Measurements from ENCODE around the gene TMEM44. TPM values are rescaled to one million over a fixed set of nuclear protein-coding genes. Genes with fewer than 3 reads are reported as not detected.

TMEM44 gene
- total RNA-seq, 1 donor from 2014 or later: 10.4 TPM

DNA sequence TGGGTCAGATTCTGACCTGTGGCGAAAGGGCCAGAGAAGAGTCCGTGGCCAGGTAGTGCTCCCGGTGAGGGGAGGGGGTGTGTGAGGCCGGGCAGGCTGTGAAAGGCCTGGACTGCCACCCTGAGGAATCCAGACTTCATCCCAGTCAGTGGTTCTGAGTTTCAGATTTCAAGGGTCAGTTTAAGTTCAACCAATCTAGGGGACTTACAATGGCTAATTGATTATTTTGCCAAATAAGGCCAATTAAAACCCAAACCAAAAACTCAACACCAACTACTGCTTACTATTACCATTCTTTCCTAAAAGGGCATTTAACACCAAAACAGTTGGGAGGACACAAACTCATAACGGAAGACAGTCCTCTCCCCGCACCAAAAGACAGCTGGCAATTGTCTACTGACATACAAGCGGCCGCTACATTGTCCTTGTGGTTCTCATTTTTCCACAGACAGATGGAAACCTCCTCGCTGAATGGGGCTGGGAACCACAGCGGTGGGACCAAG is 30.5 kb downstream of the TMEM44 start:
- no peaks in the 10 kb centered on the region for H3F3A ChIP-seq (ENCODE audit: low read depth)
- Mint-ChIP-seq H3K9me3 (no peaks in the 10 kb centered on the region), H3K27ac (no peak overlapping the region), H3K36me3 (peaks cover 14% of the 10 kb centered on the region), H3K4me3 (no peak overlapping the region), H3K27me3 (ENCODE audit: insufficient read depth, low read depth) (peaks cover 2% of the 10 kb centered on the region), H3K4me1 (no peaks in the 10 kb centered on the region)
- H3K36me3 ChIP-seq: no peaks in the 10 kb centered on the region
- no peaks in the 10 kb centered on the region for H3K9me3 ChIP-seq (ENCODE audit: low read depth)
- no peaks in the 10 kb centered on the region for H4K20me1 ChIP-seq (ENCODE audit: low read depth)
- H3K27me3 ChIP-seq: no peaks in the 10 kb centered on the region
- no peaks in the 10 kb centered on the region for H3K4me1 ChIP-seq
- no peaks in the 10 kb centered on the region for H3K79me2 ChIP-seq (ENCODE audit: low read depth)
- H2AFZ ChIP-seq (replicated peaks): no peak overlapping the region
- TF ChIP-seq EZH2 (IDR thresholded peaks at IDR 0.05) (no peak), EZH2phosphoT487 (IDR thresholded peaks at IDR 0.05) (no peak)
- TF ChIP-seq, protein P1, sequence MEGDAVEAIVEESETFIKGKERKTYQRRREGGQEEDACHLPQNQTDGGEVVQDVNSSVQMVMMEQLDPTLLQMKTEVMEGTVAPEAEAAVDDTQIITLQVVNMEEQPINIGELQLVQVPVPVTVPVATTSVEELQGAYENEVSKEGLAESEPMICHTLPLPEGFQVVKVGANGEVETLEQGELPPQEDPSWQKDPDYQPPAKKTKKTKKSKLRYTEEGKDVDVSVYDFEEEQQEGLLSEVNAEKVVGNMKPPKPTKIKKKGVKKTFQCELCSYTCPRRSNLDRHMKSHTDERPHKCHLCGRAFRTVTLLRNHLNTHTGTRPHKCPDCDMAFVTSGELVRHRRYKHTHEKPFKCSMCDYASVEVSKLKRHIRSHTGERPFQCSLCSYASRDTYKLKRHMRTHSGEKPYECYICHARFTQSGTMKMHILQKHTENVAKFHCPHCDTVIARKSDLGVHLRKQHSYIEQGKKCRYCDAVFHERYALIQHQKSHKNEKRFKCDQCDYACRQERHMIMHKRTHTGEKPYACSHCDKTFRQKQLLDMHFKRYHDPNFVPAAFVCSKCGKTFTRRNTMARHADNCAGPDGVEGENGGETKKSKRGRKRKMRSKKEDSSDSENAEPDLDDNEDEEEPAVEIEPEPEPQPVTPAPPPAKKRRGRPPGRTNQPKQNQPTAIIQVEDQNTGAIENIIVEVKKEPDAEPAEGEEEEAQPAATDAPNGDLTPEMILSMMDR (IDR thresholded peaks at IDR 0.05): no peak
- H3K9ac ChIP-seq: no peak overlapping the region
- no peak overlapping the region for H3K4me2 ChIP-seq
- no peak overlapping the region for H3K4me3 ChIP-seq
- no peak for DNase-seq (ENCODE audit: low spot score)
- no peak overlapping the region for H3K27ac ChIP-seq

GRCh38 chr3:194598771-194599557 is 34.3 kb downstream of the TMEM44 start:
- no peak overlapping the region for H3K27ac ChIP-seq
- Mint-ChIP-seq H3K9me3 (no peaks in the 10 kb centered on the region), H3K27ac (peak overlapping the region; percentile 54), H3K4me1 (no peaks in the 10 kb centered on the region), H3K27me3 (ENCODE audit: insufficient read depth, low read depth) (peaks cover 5% of the 10 kb centered on the region), H3K36me3 (peaks cover 10% of the 10 kb centered on the region), H3K4me3 (no peak overlapping the region)
- H3K4me2 ChIP-seq: no peak overlapping the region
- no peaks in the 10 kb centered on the region for H3K36me3 ChIP-seq
- H3K9me3 ChIP-seq (ENCODE audit: low read depth): no peaks in the 10 kb centered on the region
- H4K20me1 ChIP-seq (ENCODE audit: low read depth): no peaks in the 10 kb centered on the region
- no peaks in the 10 kb centered on the region for H3K27me3 ChIP-seq
- TF ChIP-seq, protein P1 (IDR thresholded peaks at IDR 0.05): no peak
- H3F3A ChIP-seq (ENCODE audit: low read depth): no peaks in the 10 kb centered on the region
- H3K4me3 ChIP-seq: no peak overlapping the region
- no peak for DNase-seq (ENCODE audit: low spot score)
- H3K4me1 ChIP-seq: no peaks in the 10 kb centered on the region
- no peaks in the 10 kb centered on the region for H3K79me2 ChIP-seq (ENCODE audit: low read depth)
- no peak overlapping the region for H3K9ac ChIP-seq
- no peak overlapping the region for H2AFZ ChIP-seq (replicated peaks)

DNA sequence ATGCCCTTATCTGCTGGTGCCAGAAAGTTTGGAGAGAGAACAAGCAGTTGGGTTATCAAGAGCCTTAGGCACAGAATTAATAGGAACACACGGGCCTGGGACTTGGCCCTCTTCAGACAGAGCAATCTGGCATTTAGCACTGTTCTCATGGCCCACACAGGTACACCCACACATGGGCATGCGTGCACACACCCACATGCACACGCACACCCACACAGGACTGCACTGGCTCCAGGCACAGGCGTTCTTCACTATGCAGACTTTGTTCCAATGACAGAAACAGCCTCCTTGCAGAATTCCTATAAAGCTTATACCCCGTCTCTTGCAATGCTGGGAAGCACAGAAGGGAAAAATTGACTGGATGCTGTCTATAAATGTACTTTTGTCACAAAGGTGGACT is 36.3 kb downstream of the TMEM44 start:
- Mint-ChIP-seq H3K27me3 (ENCODE audit: insufficient read depth, low read depth) (peaks cover 5% of the 10 kb centered on the region), H3K4me3 (no peak overlapping the region), H3K9me3 (no peaks in the 10 kb centered on the region), H3K4me1 (no peaks in the 10 kb centered on the region), H3K27ac (no peak overlapping the region), H3K36me3 (peaks cover 10% of the 10 kb centered on the region)
- H3K4me1 ChIP-seq: no peaks in the 10 kb centered on the region
- no peak for DNase-seq (ENCODE audit: low spot score)
- H2AFZ ChIP-seq (replicated peaks): no peak overlapping the region
- no peaks in the 10 kb centered on the region for H3K27me3 ChIP-seq
- no peaks in the 10 kb centered on the region for H3F3A ChIP-seq (ENCODE audit: low read depth)
- no peak overlapping the region for H3K9ac ChIP-seq
- no peak overlapping the region for H3K4me2 ChIP-seq
- no peaks in the 10 kb centered on the region for H3K79me2 ChIP-seq (ENCODE audit: low read depth)
- H3K4me3 ChIP-seq: no peak overlapping the region
- H3K36me3 ChIP-seq: no peaks in the 10 kb centered on the region
- no peak overlapping the region for H3K27ac ChIP-seq
- H3K9me3 ChIP-seq (ENCODE audit: low read depth): no peaks in the 10 kb centered on the region
- TF ChIP-seq, protein P1 (IDR thresholded peaks at IDR 0.05): no peak
- no peak for TF ChIP-seq EZH2 (IDR thresholded peaks at IDR 0.05)
- TF ChIP-seq EZH2phosphoT487 (IDR thresholded peaks at IDR 0.05): no peak
- no peaks in the 10 kb centered on the region for H4K20me1 ChIP-seq (ENCODE audit: low read depth)
